AG04449 (cell line): Measurements from ENCODE around the gene RBM46.

ENCODE experiments used
- CTCF ChIA-PET: fragments of 350-600 bp; formaldehyde crosslinking; extraction: SDS; loops from one replicate; lab custom pipeline; 2021; ENCODE audit warnings: antibody characterized with exemption; lab: Yijun Ruan, JAX
- POLR2A ChIA-PET: fragments of 400-600, 350-600 bp; formaldehyde crosslinking; extraction: SDS; loops from one replicate; lab custom pipeline; 2020; ENCODE audit warnings: antibody characterized with exemption, inconsistent platforms; lab: Yijun Ruan, JAX
- DNase-seq: peaks from one replicate; pipeline ENCODE4 v3.0.0-alpha.2; 2010; ENCODE audit warnings: low read depth, low spot score
- H3K4me3 ChIP-seq: 2 replicates; pipeline ENCODE4 v1.5.1; 2011; ENCODE audit warnings: low read depth, mild to moderate bottlenecking, control low read depth, low read length
- CTCF ChIP-seq: IDR thresholded peaks from one replicate; pipeline ENCODE4 v1.5.1; 2011; ENCODE audit warnings: mild to moderate bottlenecking, moderate library complexity, low read length, control low read depth, inconsistent platforms; ENCODE audit not compliant: insufficient read depth; ENCODE audit errors: missing control alignments

RBM46 gene

GRCh38 chr4:154760895-154761294, 20.2 kb upstream of the RBM46 start:
- TF ChIP-seq CTCF, result no peak
- ChIA-PET POLR2A (no interaction called here), CTCF (no interaction called here)
- no peak overlapping the region for H3K4me3 ChIP-seq
- no peak for DNase-seq

GRCh38 chr4:154778264-154778663, 2.8 kb upstream of the RBM46 start:
- CTCF ChIA-PET, result interaction anchor here (0.8 to 2.5 kb wide), 5 partner anchors 11 to 226 kb away, joined by 3 to 10 read pairs (median 4); no protein-coding TSS in a partner anchor
- no peak overlapping the region for H3K4me3 ChIP-seq
- POLR2A ChIA-PET, result no interaction called here
- DNase-seq, result no peak
- no peak for TF ChIP-seq CTCF

GRCh38 chr4:154779362-154779947, 1.6 kb upstream of the RBM46 start:
- ChIA-PET CTCF (interaction anchor here (1.3 to 2.5 kb wide), 4 partner anchors 12 to 227 kb away, joined by 3 to 10 read pairs (median 8); no protein-coding TSS in a partner anchor), POLR2A (interaction anchor here (0.6 kb wide), 1 partner anchor 130 kb away, joined by 3 read pairs; no protein-coding TSS in a partner anchor)
- DNase-seq, result no peak
- peak; percentile 39 for TF ChIP-seq CTCF
- H3K4me3 ChIP-seq, result no peak overlapping the region

- DNase-seq, result no peak
- no peak overlapping the region for H3K4me3 ChIP-seq
- ChIA-PET POLR2A (no interaction called here), CTCF (interaction anchor here (0.7 to 1.6 kb wide), 3 partner anchors 95 to 229 kb away, joined by 3 read pairs; no protein-coding TSS in a partner anchor)
- no peak for TF ChIP-seq CTCF
Observed at GRCh38 chr4:154781983-154782293, 866 bp downstream of the RBM46 start.

- CTCF ChIA-PET, result interaction anchor here (0.9 to 3.4 kb wide), 14 partner anchors 10 to 980 kb away, joined by 3 to 52 read pairs (median 4); partner anchors contain the start of gene MAP9
- peak; percentile 32 for TF ChIP-seq CTCF
- POLR2A ChIA-PET, result no interaction called here
Observed at GRCh38 chr4:154807042-154807630, 26.1 kb downstream of the RBM46 start.

GRCh38 chr4:154818230-154818629, 37.2 kb downstream of the RBM46 start:
- TF ChIP-seq CTCF, result no peak
- ChIA-PET POLR2A (no interaction called here), CTCF (interaction anchor here (1.9 kb wide), 1 partner anchor 11 kb away, joined by 5 read pairs; no protein-coding TSS in a partner anchor)
- H3K4me3 ChIP-seq, result no peak overlapping the region
- DNase-seq, result no peak

More at GRCh38 chr4:154807042-154807630, 26.1 kb downstream of the RBM46 start:
- no peak overlapping the region for H3K4me3 ChIP-seq
- DNase-seq, result no peak
